HepG2 (cell line): ENCODE results near the gene ZCCHC3. TPM values are rescaled to one million over a fixed set of nuclear protein-coding genes. Genes with fewer than 3 reads are reported as not detected.

ENCODE experiments used
- EHMT2 ChIP-seq: fragments of 200-600 bp; sonication (generic); IDR thresholded peaks from 2 replicates; pipeline ENCODE4 v1.7.0; 2017; ENCODE audit warnings: antibody characterized with exemption, low read depth, low read length, borderline replicate concordance
- HNF4G ChIP-seq, 2 experiments: sonication (generic) in 1 of 2; formaldehyde crosslinking in 1 of 2; IDR thresholded peaks; 2 replicates each; pipeline versions ENCODE4 v1.4.0 to v1.6.1; 2011 to 2020; ENCODE audit warnings: borderline replicate concordance in 2 of 2, low read depth in 2 of 2, mild to moderate bottlenecking in 2 of 2, low read length in 1 of 2, missing genetic modification reagents in 1 of 2, moderate library complexity in 1 of 2
- KAT8 ChIP-seq: IDR thresholded peaks from 2 replicates; pipeline ENCODE4 v1.6.1; 2016; ENCODE audit warnings: missing genetic modification reagents, missing compliant biosample characterization
- KDM3A ChIP-seq: IDR thresholded peaks from 2 replicates; pipeline ENCODE4 v1.6.1; 2018; ENCODE audit warnings: low read depth, missing compliant biosample characterization
- NPAS2 ChIP-seq: sonication (generic); formaldehyde crosslinking; IDR thresholded peaks from 2 replicates; pipeline ENCODE4 v1.8.0; 2022; ENCODE audit warnings: mild to moderate bottlenecking, missing genetic modification reagents, borderline replicate concordance
- ZNF496 ChIP-seq: sonication (generic); formaldehyde crosslinking; IDR thresholded peaks from 2 replicates; pipeline ENCODE4 v1.8.1; 2023; ENCODE audit warnings: mild to moderate bottlenecking, moderate library complexity, missing genetic modification reagents; ENCODE audit not compliant: insufficient replicate concordance
- polyA plus RNA-seq, 8 experiments: library from polyadenylated mRNA; depleted of rRNA in 3 of 8; stranded (reverse) in 7 of 8; unstranded in 1 of 8; fragments of >200 nt; fragmentation: Illumina TruSeq in 4 of 8; extraction: Trizol in 4 of 8; gene quantifications; 2 replicates each; pipeline versions ENCODE4 v1.2.1 to v1.2.3, GENCODE V29; 2011 to 2016; ENCODE audit warnings: low read depth in 4 of 8, missing spikeins in 1 of 8, mixed read lengths in 1 of 8; ENCODE audit not compliant: insufficient read depth in 1 of 8
- total RNA-seq, 5 experiments: library from RNA; depleted of rRNA; stranded (reverse); fragments of >200 nt; fragmentation: Illumina TruSeq; extraction: Trizol; gene quantifications; 2 replicates each; pipeline ENCODE4 v1.2.3, GENCODE V29; 2016; ENCODE audit warnings: low read depth in 1 of 5
- TF ChIP-seq, protein P1 (sequence below): sonication (generic); formaldehyde crosslinking; IDR thresholded peaks from 2 replicates; pipeline ENCODE4 v1.4.0; 2020; ENCODE audit warnings: mild to moderate bottlenecking, missing genetic modification reagents
- TF ChIP-seq, protein P2 (sequence below): sonication (generic); formaldehyde crosslinking; IDR thresholded peaks from one replicate; pipeline ENCODE4 v1.5.1; 2020; ENCODE audit warnings: mild to moderate bottlenecking, missing genetic modification reagents; ENCODE audit errors: not compliant biosample characterization
- TF ChIP-seq, protein P3 (sequence below): sonication (generic); formaldehyde crosslinking; IDR thresholded peaks from 2 replicates; pipeline ENCODE4 v1.5.0; 2020; ENCODE audit warnings: missing genetic modification reagents, mild to moderate bottlenecking, borderline replicate concordance

The ZCCHC3 gene
- total and polyA plus RNA-seq, 2 of the 13 experiments (the other 11 are each of a cell fraction or from before 2014, with no cell fraction given), result 46.6 to 63.0 TPM

DNA sequence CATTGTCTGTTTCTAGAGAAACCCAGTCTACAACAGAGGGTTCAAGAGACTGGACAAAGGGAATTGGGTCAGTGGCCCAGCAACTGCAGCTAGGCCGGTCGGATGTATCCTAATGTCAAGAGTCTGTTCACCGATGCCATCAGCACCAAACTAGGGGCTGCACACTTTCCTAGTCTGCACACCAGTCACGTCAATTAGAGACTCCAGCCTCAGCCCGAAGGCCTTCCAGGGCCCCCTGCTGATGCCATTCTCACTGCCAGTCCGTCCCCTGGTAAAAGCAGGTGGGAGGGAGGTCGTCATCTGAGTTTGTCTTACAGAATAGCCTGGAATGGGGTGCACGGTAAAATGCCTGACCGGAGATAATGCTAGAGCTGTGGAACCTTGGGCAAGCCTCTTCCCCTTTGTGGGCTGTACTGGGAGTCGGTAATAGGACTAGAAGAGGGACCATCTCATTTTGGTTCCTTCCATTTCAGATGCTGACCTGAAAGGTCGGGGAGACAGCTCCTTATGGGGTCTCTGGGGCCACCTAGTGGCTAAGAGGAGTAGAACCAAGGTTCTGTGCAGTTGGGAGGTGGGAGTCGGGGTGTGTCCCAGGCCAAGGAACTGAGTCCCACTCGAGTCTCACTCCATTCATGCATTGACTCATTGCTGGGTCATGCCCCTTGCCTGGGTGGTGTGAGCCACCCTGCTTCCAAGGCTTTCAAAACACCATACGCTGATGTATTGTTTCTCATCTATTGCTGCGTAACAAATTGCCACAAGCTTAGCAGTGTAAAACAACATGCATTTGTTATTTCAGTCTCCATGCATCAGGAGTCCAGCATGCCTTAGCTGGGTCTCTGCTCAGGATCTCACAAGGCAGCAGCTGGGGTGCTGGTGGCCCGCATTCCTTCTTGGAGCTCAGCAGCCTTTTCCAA is 33.1 kb downstream of the ZCCHC3 start (continued):
- TF ChIP-seq HNF4G (IDR thresholded peaks at IDR 0.05; ENCODE audit: borderline replicate concordance, low read depth, low read length), result no peak
- no peak for TF ChIP-seq HNF4G (CRISPR knock-in tag; IDR thresholded peaks at IDR 0.05; ENCODE audit: borderline replicate concordance, low read depth)
- TF ChIP-seq ZNF496 (CRISPR knock-in tag), result no peak
- no peak for TF ChIP-seq KAT8 (CRISPR knock-in tag)
- TF ChIP-seq KDM3A (CRISPR knock-in tag), result no peak
- TF ChIP-seq EHMT2, result no peak
- TF ChIP-seq, protein P1, sequence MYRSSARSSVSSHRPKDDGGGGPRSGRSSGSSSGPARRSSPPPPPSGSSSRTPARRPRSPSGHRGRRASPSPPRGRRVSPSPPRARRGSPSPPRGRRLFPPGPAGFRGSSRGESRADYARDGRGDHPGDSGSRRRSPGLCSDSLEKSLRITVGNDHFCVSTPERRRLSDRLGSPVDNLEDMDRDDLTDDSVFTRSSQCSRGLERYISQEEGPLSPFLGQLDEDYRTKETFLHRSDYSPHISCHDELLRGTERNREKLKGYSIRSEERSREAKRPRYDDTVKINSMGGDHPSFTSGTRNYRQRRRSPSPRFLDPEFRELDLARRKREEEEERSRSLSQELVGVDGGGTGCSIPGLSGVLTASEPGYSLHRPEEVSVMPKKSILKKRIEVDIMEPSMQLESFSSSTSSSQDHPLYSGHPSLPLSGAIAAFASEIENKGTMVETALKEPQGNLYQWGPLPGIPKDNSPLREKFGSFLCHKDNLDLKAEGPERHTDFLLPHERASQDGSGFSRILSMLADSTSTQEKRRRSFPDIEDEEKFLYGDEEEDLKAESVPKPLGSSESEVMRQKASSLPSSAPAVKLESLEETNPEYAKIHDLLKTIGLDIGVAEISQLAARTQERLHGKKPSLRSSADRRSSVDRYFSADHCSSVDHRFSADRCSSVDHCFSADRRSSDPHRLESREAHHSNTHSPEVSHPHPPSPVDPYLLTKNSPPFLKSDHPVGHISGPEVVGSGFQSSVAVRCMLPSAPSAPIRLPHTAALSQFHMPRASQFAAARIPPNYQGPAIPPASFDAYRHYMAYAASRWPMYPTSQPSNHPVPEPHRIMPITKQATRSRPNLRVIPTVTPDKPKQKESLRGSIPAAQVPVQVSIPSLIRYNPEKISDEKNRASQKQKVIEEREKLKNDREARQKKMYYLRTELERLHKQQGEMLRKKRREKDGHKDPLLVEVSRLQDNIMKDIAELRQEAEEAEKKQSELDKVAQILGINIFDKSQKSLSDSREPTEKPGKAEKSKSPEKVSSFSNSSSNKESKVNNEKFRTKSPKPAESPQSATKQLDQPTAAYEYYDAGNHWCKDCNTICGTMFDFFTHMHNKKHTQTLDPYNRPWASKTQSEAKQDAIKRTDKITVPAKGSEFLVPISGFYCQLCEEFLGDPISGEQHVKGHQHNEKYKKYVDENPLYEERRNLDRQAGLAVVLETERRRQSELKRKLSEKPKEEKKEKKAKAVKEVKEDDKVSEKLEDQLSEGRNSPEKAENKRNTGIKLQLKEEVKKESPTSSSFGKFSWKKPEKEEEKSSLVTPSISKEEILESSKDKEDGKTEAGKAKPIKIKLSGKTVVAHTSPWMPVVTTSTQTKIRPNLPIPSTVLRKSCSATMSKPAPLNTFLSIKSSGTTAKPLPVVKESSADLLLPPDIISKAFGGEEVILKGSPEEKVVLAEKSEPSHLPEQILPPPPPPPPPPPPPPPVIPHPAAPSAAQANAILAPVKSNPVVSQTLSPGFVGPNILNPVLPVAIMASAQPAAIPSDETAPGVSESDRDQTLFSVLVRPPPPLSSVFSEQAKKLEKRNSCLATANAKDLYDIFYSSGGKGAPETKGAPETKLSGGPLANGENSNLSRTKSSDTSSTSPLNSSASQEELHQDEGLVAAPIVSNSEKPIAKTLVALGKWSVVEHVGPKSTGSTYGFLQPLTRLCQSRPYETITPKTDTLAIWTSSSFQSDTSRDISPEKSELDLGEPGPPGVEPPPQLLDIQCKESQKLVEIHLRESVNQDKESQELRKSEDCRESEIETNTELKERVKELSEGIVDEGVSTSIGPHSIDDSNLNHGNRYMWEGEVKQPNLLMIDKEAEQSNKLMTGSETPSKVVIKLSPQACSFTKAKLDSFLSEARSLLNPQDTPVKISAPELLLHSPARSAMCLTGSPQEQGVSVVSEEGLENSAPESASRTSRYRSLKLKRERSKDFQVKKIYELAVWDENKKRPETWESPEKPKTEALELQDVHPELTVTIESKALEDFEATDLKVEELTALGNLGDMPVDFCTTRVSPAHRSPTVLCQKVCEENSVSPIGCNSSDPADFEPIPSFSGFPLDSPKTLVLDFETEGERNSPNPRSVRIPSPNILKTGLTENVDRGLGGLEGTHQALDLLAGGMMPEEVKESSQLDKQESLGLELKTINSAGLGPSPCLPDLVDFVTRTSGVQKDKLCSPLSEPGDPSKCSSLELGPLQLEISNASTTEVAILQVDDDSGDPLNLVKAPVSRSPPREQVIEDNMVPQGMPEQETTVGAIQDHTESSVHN (CRISPR knock-in tag), result peak; percentile 92; the same call in 1 of the 2 replicates
- no peak for TF ChIP-seq NPAS2 (CRISPR knock-in tag)
- TF ChIP-seq, protein P2, sequence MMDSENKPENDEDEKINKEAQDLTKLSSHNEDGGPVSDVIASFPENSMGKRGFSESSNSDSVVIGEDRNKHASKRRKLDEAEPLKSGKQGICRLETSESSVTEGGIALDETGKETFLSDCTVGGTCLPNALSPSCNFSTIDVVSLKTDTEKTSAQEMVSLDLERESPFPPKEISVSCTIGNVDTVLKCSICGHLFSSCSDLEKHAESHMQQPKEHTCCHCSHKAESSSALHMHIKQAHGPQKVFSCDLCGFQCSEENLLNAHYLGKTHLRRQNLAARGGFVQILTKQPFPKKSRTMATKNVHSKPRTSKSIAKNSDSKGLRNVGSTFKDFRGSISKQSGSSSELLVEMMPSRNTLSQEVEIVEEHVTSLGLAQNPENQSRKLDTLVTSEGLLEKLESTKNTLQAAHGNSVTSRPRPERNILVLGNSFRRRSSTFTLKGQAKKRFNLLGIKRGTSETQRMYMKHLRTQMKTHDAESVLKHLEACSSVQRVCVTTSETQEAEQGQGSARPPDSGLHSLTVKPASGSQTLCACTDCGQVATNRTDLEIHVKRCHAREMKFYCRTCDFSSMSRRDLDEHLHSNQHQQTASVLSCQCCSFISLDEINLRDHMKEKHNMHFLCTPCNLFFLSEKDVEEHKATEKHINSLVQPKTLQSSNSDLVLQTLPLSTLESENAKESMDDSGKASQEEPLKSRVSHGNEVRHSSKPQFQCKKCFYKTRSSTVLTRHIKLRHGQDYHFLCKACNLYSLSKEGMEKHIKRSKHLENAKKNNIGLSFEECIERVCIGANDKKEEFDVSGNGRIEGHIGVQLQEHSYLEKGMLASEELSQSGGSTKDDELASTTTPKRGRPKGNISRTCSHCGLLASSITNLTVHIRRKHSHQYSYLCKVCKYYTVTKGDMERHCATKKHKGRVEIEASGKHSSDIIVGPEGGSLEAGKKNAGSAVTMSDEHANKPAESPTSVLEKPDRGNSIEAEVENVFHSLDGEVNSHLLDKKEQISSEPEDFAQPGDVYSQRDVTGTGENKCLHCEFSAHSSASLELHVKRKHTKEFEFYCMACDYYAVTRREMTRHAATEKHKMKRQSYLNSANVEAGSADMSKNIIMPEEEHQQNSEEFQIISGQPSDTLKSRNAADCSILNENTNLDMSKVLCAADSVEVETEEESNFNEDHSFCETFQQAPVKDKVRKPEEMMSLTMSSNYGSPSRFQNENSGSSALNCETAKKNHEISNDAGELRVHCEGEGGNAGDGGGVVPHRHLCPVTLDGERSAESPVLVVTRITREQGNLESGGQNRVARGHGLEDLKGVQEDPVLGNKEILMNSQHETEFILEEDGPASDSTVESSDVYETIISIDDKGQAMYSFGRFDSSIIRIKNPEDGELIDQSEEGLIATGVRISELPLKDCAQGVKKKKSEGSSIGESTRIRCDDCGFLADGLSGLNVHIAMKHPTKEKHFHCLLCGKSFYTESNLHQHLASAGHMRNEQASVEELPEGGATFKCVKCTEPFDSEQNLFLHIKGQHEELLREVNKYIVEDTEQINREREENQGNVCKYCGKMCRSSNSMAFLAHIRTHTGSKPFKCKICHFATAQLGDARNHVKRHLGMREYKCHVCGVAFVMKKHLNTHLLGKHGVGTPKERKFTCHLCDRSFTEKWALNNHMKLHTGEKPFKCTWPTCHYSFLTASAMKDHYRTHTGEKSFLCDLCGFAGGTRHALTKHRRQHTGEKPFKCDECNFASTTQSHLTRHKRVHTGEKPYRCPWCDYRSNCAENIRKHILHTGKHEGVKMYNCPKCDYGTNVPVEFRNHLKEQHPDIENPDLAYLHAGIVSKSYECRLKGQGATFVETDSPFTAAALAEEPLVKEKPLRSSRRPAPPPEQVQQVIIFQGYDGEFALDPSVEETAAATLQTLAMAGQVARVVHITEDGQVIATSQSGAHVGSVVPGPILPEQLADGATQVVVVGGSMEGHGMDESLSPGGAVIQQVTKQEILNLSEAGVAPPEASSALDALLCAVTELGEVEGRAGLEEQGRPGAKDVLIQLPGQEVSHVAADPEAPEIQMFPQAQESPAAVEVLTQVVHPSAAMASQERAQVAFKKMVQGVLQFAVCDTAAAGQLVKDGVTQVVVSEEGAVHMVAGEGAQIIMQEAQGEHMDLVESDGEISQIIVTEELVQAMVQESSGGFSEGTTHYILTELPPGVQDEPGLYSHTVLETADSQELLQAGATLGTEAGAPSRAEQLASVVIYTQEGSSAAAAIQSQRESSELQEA (CRISPR knock-in tag), result no peak
- TF ChIP-seq, protein P3, sequence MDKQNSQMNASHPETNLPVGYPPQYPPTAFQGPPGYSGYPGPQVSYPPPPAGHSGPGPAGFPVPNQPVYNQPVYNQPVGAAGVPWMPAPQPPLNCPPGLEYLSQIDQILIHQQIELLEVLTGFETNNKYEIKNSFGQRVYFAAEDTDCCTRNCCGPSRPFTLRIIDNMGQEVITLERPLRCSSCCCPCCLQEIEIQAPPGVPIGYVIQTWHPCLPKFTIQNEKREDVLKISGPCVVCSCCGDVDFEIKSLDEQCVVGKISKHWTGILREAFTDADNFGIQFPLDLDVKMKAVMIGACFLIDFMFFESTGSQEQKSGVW (CRISPR knock-in tag), result no peak
